Endodermal cell (in vitro differentiated cells): ENCODE data around the gene S100Z. TPM values are rescaled to one million over a fixed set of nuclear protein-coding genes. Genes with fewer than 3 reads are reported as not detected.
"Not testable (repeated sequence)": the region's sequence is repeated elsewhere in the genome, so short reads cannot be mapped to it uniquely, and the experiment has no call there.

Experiments used
- DNase-seq: peaks from one replicate; pipeline ENCODE4 v3.0.0-alpha.2; 2017
- H3K27ac ChIP-seq: 2 replicates; pipeline ENCODE4 v1.5.1; 2013; ENCODE audit warnings: mild to moderate bottlenecking, low read depth, low read length, moderate library complexity
- H3K27me3 ChIP-seq: 2 replicates; pipeline ENCODE4 v1.6.1; 2013; ENCODE audit warnings: mild to moderate bottlenecking, low read length, moderate library complexity; ENCODE audit not compliant: insufficient read depth, control insufficient read depth, poor library complexity, severe bottlenecking
- H3K36me3 ChIP-seq: 2 replicates; pipeline ENCODE4 v1.7.0; 2013; ENCODE audit warnings: mild to moderate bottlenecking, low read length, moderate library complexity; ENCODE audit not compliant: control insufficient read depth, insufficient read depth
- H3K4me1 ChIP-seq: one replicate; pipeline ENCODE4 v1.7.0; 2013; ENCODE audit warnings: low read length; ENCODE audit not compliant: control insufficient read depth, insufficient read depth
- H3K4me3 ChIP-seq: 2 replicates; pipeline ENCODE4 v1.5.1; 2013; ENCODE audit warnings: mild to moderate bottlenecking, low read length, moderate library complexity
- H3K9ac ChIP-seq: 2 replicates; pipeline ENCODE4 v1.6.1; 2013; ENCODE audit warnings: mild to moderate bottlenecking, low read length, moderate library complexity; ENCODE audit not compliant: poor library complexity, severe bottlenecking; ENCODE audit errors: extremely low read depth
- H3K9me3 ChIP-seq: 2 replicates; pipeline ENCODE4 v1.6.1; 2013; ENCODE audit warnings: mild to moderate bottlenecking, low read length, moderate library complexity; ENCODE audit not compliant: control insufficient read depth
- H3K27ac Mint-ChIP-seq: 2 replicates; pipeline ENCODE4 v1.8.0; 2020; ENCODE audit warnings: mixed read lengths
- H3K27me3 Mint-ChIP-seq: 2 replicates; pipeline ENCODE4 v1.8.0; 2021; ENCODE audit warnings: mild to moderate bottlenecking, mixed read lengths; ENCODE audit not compliant: insufficient read depth
- H3K36me3 Mint-ChIP-seq: 2 replicates; pipeline ENCODE4 v1.8.0; 2020; ENCODE audit warnings: low read depth, mixed read lengths
- H3K4me1 Mint-ChIP-seq: 2 replicates; pipeline ENCODE4 v1.8.0; 2020; ENCODE audit warnings: mixed read lengths
- H3K4me3 Mint-ChIP-seq: 2 replicates; pipeline ENCODE4 v1.8.0; 2020; ENCODE audit warnings: mild to moderate bottlenecking, moderate library complexity, mixed read lengths
- H3K9me3 Mint-ChIP-seq: 2 replicates; pipeline ENCODE4 v1.8.0; 2020; ENCODE audit warnings: mild to moderate bottlenecking, mixed read lengths
- WGBS, 2 experiments: methylation state at CpG; one replicate each; pipeline versions ENCODE4 v1.1.5 to v1.1.7; 2013; ENCODE audit warnings: missing lambda C conversion rate in 2 of 2, mixed read lengths in 1 of 2; ENCODE audit not compliant: insufficient coverage in 1 of 2, insufficient read length in 1 of 2; 5-methylcytosine and 5-hydroxymethylcytosine counted together
- total RNA-seq, 2 donors: library from RNA; stranded (reverse); fragmentation: NEBNext Ultra II Directional in 1 of 2; extraction: Animal tissue kit (Norgen Biotek cat#: 25700) in 1 of 2; gene quantifications; 2 replicates in 1 of 2; 3 replicates in 1 of 2; pipeline ENCODE4 v1.2.1, GENCODE V29; 2021
- TF ChIP-seq, protein P1 (sequence below): fragments of 200-600 bp; sonication (generic); conservative IDR thresholded peaks from 2 replicates; pipeline ENCODE4 v1.5.0; 2021; ENCODE audit warnings: antibody characterized with exemption, mild to moderate bottlenecking

S100Z gene
- total RNA-seq, 2 donors from 2014 or later = 17.2 to 18.3 TPM

DNA sequence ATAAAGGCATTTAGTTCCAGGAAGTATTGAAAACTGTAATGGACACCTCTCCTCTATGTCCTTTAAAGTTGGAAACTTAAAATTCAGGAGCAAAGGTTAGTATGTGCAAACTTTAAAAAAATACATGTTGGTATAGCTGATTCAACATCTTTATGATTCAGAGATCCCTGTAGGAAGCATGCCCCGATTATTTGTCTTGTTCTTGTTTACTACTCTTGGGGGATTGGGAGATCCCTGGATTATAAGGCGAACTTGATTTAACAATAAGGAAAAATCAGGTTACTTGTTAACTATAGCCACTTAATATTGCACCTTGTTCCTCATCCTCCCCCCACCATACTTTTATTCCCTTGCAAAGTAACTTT, 29.3 kb upstream of the S100Z start:
- 38 to 39% methylated on average over 1 to 2 of the region's 2 CpGs for WGBS, 2 experiments
- Mint-ChIP-seq H3K27me3 (peaks cover 36% of the 10 kb centered on the region), H3K36me3 (peaks cover 5% of the 10 kb centered on the region), H3K4me3 (peak overlapping the region; percentile 80), H3K27ac (no peak overlapping the region), H3K4me1 (peaks cover 21% of the 10 kb centered on the region), H3K9me3 (no peaks in the 10 kb centered on the region)
- no peak for DNase-seq
- Histone ChIP-seq H3K4me1 (no peaks in the 10 kb centered on the region), H3K27ac (no peak overlapping the region), H3K27me3 (peaks cover 27% of the 10 kb centered on the region), H3K9ac (no peak overlapping the region), H3K4me3 (peak overlapping the region; percentile 91), H3K9me3 (no peaks in the 10 kb centered on the region), H3K36me3 (no peaks in the 10 kb centered on the region)
- TF ChIP-seq, protein P1, sequence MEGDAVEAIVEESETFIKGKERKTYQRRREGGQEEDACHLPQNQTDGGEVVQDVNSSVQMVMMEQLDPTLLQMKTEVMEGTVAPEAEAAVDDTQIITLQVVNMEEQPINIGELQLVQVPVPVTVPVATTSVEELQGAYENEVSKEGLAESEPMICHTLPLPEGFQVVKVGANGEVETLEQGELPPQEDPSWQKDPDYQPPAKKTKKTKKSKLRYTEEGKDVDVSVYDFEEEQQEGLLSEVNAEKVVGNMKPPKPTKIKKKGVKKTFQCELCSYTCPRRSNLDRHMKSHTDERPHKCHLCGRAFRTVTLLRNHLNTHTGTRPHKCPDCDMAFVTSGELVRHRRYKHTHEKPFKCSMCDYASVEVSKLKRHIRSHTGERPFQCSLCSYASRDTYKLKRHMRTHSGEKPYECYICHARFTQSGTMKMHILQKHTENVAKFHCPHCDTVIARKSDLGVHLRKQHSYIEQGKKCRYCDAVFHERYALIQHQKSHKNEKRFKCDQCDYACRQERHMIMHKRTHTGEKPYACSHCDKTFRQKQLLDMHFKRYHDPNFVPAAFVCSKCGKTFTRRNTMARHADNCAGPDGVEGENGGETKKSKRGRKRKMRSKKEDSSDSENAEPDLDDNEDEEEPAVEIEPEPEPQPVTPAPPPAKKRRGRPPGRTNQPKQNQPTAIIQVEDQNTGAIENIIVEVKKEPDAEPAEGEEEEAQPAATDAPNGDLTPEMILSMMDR = no peak

DNA sequence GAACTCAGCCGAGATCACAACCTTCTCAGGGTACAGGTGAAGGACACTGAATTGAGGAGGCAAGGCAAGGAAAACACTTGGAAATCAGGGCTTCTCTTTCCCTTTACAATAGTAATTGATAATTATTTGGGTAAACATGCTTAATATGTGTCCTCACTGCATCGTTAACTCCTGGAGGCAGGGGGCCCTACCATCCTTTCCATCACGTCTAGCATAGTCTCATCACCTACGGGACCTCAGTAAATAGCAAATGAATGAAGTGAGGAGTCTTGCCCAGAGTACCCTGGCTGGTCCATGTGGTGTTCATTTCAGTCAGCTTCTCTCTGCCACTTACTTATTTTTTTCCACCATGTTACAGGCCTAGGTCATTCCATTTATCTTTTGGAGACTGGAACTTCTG, 28.7 kb upstream of the S100Z start:
- no peaks in the 10 kb centered on the region for H3K4me1 ChIP-seq
- peak overlapping the region; percentile 55 for H3K27ac Mint-ChIP-seq
- no peaks in the 10 kb centered on the region for H3K9me3 Mint-ChIP-seq
- H3K36me3 ChIP-seq = no peaks in the 10 kb centered on the region
- H3K9ac ChIP-seq = no peak overlapping the region
- peaks cover 27% of the 10 kb centered on the region for H3K27me3 ChIP-seq
- H3K36me3 Mint-ChIP-seq = peaks cover 5% of the 10 kb centered on the region
- H3K27me3 Mint-ChIP-seq = peaks cover 30% of the 10 kb centered on the region
- H3K27ac ChIP-seq = no peak overlapping the region
- DNase-seq = peak; percentile 55
- H3K4me3 Mint-ChIP-seq = peak overlapping the region; percentile 80
- peak overlapping the region; percentile 91 for H3K4me3 ChIP-seq
- 38 to 49% methylated on average over 2 to 4 of the region's 4 CpGs for WGBS, 2 experiments
- TF ChIP-seq, protein P1 = no peak
- no peaks in the 10 kb centered on the region for H3K9me3 ChIP-seq
- peaks cover 21% of the 10 kb centered on the region for H3K4me1 Mint-ChIP-seq

DNA sequence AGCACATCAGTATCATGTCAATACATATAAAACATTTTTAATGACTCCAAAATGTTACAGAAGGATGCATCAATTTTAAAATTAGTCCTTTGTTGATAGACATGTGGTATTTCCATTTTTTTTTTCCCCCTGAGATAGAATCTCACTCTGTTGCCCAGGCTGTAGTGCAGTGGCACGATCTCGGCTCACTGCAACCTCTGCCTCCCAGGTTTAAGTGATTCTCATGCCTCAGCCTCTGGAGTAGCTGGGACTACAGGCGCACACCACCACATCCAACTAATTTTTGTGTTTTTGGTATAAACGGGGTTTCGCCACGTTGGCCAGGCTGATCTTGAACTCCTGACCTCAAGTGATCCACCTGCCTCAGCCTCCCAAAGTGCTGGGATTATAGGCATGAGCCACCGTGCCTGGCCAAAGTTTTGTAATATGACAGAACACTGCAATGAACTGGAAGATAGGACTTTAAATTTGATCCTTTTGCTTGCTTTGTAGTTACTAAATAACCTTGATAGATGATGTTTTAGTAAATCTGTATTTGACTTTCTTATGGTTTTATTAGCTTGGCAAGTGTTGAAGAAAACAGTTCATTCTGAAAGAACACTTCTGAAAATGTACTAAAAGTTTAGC, 27.6 kb upstream of the S100Z start:
- H3K27me3 ChIP-seq = peaks cover 18% of the 10 kb centered on the region
- not testable (repeated sequence) for H3K9me3 ChIP-seq, H3K9me3 Mint-ChIP-seq, H3K4me3 ChIP-seq, H3K27ac Mint-ChIP-seq, DNase-seq, H3K9ac ChIP-seq, H3K4me1 ChIP-seq, H3K36me3 Mint-ChIP-seq, H3K36me3 ChIP-seq, H3K4me3 Mint-ChIP-seq, H3K27ac ChIP-seq
- peaks cover 21% of the 10 kb centered on the region for H3K4me1 Mint-ChIP-seq
- peaks cover 19% of the 10 kb centered on the region for H3K27me3 Mint-ChIP-seq
- 78 to 94% methylated on average over 5 to 7 of the region's 7 CpGs for WGBS, 2 experiments

DNA sequence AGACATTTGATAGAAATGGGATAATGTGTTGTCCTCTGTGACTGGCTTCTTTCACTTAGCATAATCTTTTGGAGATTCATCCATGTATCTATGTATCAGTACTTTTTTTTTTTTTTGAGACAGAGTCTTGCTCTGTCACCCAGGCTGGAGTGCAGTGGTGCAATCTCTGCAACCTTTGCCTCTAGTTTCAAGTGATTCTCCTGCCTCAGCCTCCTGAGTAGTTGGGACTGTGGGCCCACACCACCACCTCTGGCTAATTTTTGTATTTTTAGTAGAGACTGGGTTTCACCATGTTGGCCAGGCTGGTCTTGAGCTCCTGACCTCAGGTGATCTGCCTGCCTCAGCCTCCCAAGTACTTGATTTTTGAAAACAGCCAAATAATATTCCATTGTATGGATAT, 23.4 kb upstream of the S100Z start:
- not testable (repeated sequence) for H3K4me1 Mint-ChIP-seq, H3K27me3 ChIP-seq, H3K27me3 Mint-ChIP-seq, H3K4me1 ChIP-seq, H3K4me3 Mint-ChIP-seq, H3K9me3 ChIP-seq, H3K27ac ChIP-seq, DNase-seq, H3K36me3 Mint-ChIP-seq, H3K36me3 ChIP-seq, H3K9me3 Mint-ChIP-seq, H3K4me3 ChIP-seq, H3K9ac ChIP-seq, H3K27ac Mint-ChIP-seq
